ENCODE results near the gene PCDHGA11.
"Not testable (repeated sequence)": the region's sequence is repeated elsewhere in the genome, so short reads cannot be mapped to it uniquely, and the experiment has no call there.

Gene PCDHGA11

GRCh38 chr5:141399555-141400258, 21.1 kb upstream of the PCDHGA11 start:
- no peak for DNase-seq

- DNase-seq, result peak; percentile 73
Measured at GRCh38 chr5:141402553-141403243, 18.2 kb upstream of the PCDHGA11 start, which contains the start of gene PCDHGA9. TSS of gene PCDHGA9 (plus strand) at chr5:141402778. CDS start at chr5:141402953, 175 bp downstream.

DNA sequence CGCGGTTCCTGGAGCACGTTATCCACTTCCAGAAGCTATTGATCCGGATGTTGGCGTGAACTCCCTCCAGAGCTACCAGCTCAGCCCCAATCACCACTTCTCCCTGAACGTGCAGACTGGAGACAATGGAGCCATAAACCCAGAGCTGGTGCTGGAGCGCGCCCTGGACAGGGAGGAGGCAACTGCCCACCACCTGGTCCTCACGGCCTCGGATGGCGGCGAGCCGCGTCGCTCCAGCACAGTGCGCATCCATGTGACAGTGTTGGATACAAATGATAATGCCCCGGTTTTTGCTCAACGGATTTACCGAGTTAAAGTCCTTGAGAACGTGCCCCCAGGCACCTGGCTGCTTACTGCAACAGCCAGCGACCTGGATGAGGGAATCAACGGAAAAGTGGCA, 17.5 kb upstream of the PCDHGA11 start:
- no peak for DNase-seq

DNA sequence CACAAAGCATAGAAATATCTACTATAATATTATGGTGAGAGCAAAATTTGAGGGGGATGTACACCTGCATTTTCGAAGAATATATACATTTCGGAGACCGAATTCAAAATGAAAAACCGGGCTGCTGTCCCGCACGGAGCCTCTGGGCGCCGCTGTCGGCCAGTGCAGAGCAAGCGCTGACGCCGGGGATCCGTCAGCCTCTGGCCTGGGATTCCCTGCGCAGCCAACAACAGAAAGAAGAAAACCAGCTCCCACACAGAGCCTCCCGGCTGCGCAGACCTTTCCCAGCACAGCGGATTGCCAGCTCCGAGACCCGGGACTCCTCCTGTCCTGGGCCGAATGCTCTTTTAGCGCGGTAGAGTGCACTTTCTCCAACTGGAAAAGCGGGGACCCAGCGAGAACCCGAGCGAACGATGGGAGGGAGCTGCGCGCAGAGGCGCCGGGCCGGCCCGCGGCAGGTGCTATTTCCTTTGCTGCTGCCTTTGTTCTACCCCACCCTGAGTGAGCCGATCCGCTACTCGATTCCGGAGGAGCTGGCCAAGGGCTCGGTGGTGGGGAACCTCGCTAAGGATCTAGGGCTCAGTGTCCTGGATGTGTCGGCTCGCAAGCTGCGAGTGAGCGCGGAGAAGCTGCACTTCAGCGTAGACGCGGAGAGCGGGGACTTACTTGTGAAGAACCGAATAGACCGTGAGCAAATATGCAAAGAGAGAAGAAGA, 12.9 kb upstream of the PCDHGA11 start, which contains the start of gene PCDHGB6:
Gene PCDHGB6, plus strand, starts transcription at position 232 of the 716 bp plus-strand sequence. Its CDS starts 182 bp downstream, at position 414.
- peak; percentile 88 for DNase-seq

- no peak for DNase-seq
Measured at GRCh38 chr5:141409598-141410306, 11.1 kb upstream of the PCDHGA11 start.

DNA sequence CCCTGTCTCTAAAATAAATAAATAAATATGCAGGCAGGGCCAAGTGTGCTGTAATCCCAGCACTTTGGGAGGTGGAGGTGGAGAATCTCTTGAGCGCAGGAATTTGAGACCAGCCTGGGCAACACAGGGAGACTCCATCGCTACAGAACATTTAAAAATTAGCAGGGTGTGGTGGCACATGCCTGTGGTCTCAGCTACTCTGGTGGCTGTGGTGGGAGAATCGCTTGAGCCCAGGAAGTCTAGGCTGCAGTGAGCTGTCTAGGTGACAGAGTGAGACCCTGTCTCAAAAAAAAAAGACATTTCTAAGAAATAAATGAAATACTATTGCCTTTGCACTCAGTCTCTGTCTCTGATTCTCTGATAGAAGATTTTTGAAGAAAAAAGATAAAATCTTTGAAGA, 9.3 kb upstream of the PCDHGA11 start:
- no peak for DNase-seq

- peak; percentile 35 for DNase-seq
Measured at GRCh38 chr5:141412854-141413539, 7.9 kb upstream of the PCDHGA11 start, which contains the start of gene PCDHGA10. TSS of gene PCDHGA10 (plus strand) at chr5:141412987. CDS start at chr5:141413176, 189 bp downstream.

DNA sequence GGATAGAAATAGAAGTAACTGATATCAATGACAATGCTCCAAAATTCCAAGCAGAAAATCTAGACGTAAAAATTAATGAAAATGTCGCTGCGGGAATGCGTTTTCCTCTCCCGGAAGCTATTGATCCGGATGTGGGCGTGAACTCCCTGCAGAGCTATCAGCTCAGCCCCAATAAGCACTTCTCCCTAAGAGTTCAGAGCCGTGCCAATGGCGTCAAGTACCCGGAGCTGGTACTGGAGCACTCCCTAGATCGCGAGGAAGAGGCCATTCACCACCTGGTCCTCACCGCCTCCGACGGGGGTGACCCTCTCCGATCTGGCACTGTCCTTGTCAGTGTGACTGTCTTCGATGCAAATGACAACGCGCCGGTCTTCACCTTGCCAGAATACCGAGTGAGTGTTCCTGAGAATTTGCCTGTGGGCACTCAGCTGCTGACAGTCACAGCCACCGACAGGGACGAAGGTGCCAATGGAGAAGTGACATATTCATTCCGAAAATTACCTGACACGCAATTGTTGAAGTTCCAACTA, 7.2 kb upstream of the PCDHGA11 start:
- no peak for DNase-seq

- not testable (repeated sequence) for DNase-seq
Measured at GRCh38 chr5:141414548-141415274, 6.1 kb upstream of the PCDHGA11 start.

- DNase-seq, result not testable (repeated sequence)
Measured at GRCh38 chr5:141415275-141415618, 5.6 kb upstream of the PCDHGA11 start.

DNA sequence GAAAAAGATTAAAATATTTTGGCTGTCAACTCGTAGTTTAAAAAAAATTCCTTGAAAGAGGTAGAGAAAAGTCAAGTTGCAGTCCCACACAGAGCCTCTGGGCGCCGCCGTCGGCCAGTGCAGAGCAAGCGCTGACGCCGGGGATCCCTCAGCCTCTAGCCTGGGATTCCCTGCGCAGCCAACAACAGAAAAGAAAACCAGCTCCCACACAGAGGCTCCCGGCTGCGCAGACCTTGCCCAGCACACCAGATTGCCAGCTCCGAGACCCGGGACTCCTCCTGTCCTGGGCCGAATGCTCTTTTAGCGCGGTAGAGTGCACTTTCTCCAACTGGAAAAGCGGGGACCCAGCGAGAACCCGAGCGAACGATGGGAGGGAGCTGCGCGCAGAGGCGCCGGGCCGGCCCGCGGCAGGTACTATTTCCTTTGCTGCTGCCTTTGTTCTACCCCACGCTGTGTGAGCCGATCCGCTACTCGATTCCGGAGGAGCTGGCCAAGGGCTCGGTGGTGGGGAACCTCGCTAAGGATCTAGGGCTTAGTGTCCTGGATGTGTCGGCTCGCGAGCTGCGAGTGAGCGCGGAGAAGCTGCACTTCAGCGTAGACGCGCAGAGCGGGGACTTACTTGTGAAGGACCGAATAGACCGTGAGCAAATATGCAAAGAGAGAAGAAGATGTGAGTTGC, 3.2 kb upstream of the PCDHGA11 start, which contains the start of gene PCDHGB7:
Gene PCDHGB7, plus strand, starts transcription at position 184 of the 679 bp plus-strand sequence. Its CDS starts 183 bp downstream, at position 367.
- DNase-seq, result peak; percentile 15

DNA sequence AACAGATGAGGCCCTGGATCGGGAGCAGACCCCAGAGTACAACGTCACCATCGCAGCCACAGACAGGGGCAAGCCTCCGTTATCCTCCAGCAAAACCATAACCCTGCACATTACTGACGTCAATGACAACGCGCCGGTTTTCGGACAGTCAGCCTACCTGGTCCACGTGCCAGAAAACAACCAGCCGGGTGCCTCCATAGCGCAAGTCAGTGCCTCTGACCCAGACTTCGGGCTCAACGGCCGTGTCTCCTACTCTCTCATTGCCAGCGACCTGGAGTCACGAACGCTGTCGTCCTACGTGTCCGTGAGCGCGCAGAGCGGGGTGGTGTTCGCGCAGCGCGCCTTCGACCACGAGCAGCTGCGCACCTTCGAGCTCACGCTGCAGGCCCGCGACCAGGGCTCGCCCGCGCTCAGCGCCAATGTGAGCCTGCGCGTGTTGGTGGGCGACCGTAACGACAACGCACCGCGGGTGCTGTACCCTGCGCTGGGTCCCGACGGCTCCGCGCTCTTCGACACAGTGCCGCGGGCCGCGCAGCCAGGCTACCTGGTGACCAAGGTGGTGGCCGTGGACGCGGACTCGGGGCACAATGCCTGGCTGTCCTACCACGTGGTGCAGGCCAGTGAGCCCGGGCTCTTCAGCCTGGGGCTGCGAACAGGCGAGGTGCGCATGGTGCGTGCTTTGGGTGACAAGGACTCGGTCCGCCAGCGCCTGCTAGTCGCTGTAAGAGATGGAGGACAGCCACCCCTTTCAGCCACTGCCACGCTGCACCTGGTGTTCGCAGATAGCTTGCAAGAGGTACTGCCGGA, 1.6 kb upstream of the PCDHGA11 start:
- no peak for DNase-seq

GRCh38 chr5:141421489-141421855, 621 bp downstream of the PCDHGA11 start:
- no peak for DNase-seq

- DNase-seq, result no peak
Measured at GRCh38 chr5:141422742-141423291, 2.0 kb downstream of the PCDHGA11 start.

DNA sequence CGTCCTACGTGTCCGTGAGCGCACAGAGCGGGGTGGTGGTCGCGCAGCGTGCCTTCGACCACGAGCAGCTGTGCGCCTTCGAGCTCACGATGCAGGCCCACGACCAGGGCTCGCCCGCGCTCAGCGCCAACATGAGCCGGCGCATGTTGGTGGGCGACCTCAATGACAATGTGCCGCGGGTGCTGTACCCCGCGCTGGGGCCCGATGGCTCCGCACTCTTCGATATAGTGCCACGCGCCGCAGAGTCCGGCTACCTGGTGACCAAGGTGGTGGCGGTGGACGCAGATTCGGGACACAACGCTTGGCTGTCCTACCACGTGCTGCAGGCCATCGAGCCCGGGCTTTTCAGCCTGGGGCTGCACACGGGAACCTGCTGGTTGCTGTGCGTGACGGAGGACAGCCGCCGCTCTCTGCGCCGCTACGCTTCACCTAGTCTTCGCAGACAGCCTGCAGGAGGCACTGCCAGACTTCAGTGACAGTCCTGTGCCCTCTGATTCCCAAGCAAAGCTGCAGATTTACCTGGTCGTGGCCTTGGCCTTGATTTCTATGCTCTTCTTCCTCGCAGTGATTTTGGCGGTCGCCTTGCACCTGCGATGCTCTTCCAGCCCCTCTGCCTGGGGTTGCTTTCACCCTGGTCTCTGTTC, 7.1 kb downstream of the PCDHGA11 start:
- DNase-seq, result no peak

DNA sequence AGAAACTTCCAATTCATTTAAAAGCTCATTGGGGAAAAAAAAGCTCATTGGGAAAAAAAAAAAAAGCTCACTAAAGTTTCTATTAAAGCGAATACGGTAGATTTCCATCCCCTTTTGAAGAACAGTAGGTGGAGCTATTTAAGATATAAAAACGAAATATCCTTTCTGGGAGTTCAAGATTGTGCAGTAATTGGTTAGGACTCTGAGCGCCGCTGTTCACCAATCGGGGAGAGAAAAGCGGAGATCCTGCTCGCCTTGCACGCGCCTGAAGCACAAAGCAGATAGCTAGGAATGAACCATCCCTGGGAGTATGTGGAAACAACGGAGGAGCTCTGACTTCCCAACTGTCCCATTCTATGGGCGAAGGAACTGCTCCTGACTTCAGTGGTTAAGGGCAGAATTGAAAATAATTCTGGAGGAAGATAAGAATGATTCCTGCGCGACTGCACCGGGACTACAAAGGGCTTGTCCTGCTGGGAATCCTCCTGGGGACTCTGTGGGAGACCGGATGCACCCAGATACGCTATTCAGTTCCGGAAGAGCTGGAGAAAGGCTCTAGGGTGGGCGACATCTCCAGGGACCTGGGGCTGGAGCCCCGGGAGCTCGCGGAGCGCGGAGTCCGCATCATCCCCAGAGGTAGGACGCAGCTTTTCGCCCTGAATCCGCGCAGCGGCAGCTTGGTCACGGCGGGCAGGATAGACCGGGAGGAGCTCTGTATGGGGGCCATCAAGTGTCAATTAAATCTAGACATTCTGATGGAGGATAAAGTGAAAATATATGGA, 9.7 kb downstream of the PCDHGA11 start, which contains the start of gene PCDHGA12:
Gene PCDHGA12, plus strand, starts transcription at position 176 of the 782 bp plus-strand sequence. Its CDS starts 253 bp downstream, at position 429.
- peak; percentile 4 for DNase-seq

DNA sequence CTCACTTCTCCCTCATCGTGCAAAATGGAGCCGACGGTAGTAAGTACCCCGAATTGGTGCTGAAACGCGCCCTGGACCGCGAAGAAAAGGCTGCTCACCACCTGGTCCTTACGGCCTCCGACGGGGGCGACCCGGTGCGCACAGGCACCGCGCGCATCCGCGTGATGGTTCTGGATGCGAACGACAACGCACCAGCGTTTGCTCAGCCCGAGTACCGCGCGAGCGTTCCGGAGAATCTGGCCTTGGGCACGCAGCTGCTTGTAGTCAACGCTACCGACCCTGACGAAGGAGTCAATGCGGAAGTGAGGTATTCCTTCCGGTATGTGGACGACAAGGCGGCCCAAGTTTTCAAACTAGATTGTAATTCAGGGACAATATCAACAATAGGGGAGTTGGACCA, 10.4 kb downstream of the PCDHGA11 start:
- no peak for DNase-seq

DNA sequence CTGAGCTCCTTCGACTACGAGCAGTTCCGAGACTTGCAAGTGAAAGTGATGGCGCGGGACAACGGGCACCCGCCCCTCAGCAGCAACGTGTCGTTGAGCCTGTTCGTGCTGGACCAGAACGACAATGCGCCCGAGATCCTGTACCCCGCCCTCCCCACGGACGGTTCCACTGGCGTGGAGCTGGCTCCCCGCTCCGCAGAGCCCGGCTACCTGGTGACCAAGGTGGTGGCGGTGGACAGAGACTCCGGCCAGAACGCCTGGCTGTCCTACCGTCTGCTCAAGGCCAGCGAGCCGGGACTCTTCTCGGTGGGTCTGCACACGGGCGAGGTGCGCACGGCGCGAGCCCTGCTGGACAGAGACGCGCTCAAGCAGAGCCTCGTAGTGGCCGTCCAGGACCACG, 11.5 kb downstream of the PCDHGA11 start:
- DNase-seq, result not testable (repeated sequence)

Data from NCI-H69 (cell line).